Measurements from ENCODE around the gene ABHD3. TPM values are rescaled to one million over a fixed set of nuclear protein-coding genes. Genes with fewer than 3 reads are reported as not detected.
A peak's percentile ranks its signal among the peaks of the same experiment; 100 is the strongest.
"Not testable (repeated sequence)": the region's sequence is repeated elsewhere in the genome, so short reads cannot be mapped to it uniquely, and the experiment has no call there.

ABHD3 gene
- total RNA-seq, 1 experiment from 2014 or later = 45.4 TPM

GRCh38 chr18:21612125-21613039 is 92.2 kb downstream of the ABHD3 start, which contains the start of gene SNRPD1:
Gene SNRPD1 (plus strand): TSS chr18:21612314. CDS start chr18:21612430, 116 bp downstream.
- TF ChIP-seq CTCF (conservative IDR thresholded peaks at IDR 0.05; ENCODE audit: low read depth, low read length) (peak; percentile 96), EZH2 (IDR thresholded peaks at IDR 0.05; ENCODE audit: borderline replicate concordance, low read depth, low read length, poor library complexity, severe bottlenecking) (no peak)
- intact Hi-C loops (cut with micrococcal nuclease; ENCODE audit: unreplicated experiment) = loop anchor here (1.0 to 10.0 kb wide), 4 partner anchors 12 to 422 kb away; partner anchors contain the start of genes ABHD3, ESCO1 and MIB1
- POLR2A ChIA-PET (ENCODE audit: low non-redundant PET) = no interaction called here

GRCh38 chr18:21611401-21612124 is 93.0 kb downstream of the ABHD3 start:
- H3K9me3 ChIP-seq (ENCODE audit: low read depth, low read length, poor library complexity, severe bottlenecking); BruUV-seq (replicated peaks); H3K27me3 ChIP-seq (replicated peaks; ENCODE audit: insufficient read depth, low read depth, low read length, poor library complexity); POLR2A ChIA-PET (ENCODE audit: low non-redundant PET); DNase-seq (ENCODE audit: low spot score); H3K4me1 ChIP-seq (ENCODE audit: insufficient read depth, low read length, poor library complexity, severe bottlenecking): not testable (repeated sequence)
- H3K27ac ChIP-seq (ENCODE audit: low read depth, low read length, poor library complexity, severe bottlenecking) = peak overlapping the region; percentile 93
- CTCF ChIA-PET = interaction anchor here (4.2 kb wide), 1 partner anchor 10 kb away, joined by 15 read pairs; the partner anchor contains the start of gene ESCO1
- peak overlapping the region; percentile 67 for H3K4me3 ChIP-seq (ENCODE audit: low read depth, low read length, poor library complexity, severe bottlenecking)
- intact Hi-C loops (cut with micrococcal nuclease; ENCODE audit: unreplicated experiment) = loop anchor here (1.0 to 10.0 kb wide), 4 partner anchors 11 to 423 kb away; partner anchors contain the start of genes ABHD3, ESCO1 and MIB1
- H3K36me3 ChIP-seq (ENCODE audit: insufficient read depth, low read length, poor library complexity, severe bottlenecking) = peaks cover 21% of the 10 kb centered on the region

More at GRCh38 chr18:21612125-21613039, 92.2 kb downstream of the ABHD3 start, which contains the start of gene SNRPD1:
- Histone ChIP-seq H3K36me3 (ENCODE audit: insufficient read depth, low read length, poor library complexity, severe bottlenecking) (peaks cover 21% of the 10 kb centered on the region), H3K9me3 (ENCODE audit: low read depth, low read length, poor library complexity, severe bottlenecking) (no peaks in the 10 kb centered on the region), H3K27ac (ENCODE audit: low read depth, low read length, poor library complexity, severe bottlenecking) (peak within 1 kb of the TSS; percentile 93), H3K4me1 (ENCODE audit: insufficient read depth, low read length, poor library complexity, severe bottlenecking) (no peaks in the 10 kb centered on the region), H3K27me3 (replicated peaks; ENCODE audit: insufficient read depth, low read depth, low read length, poor library complexity) (no peaks in the 10 kb centered on the region), H3K4me3 (ENCODE audit: low read depth, low read length, poor library complexity, severe bottlenecking) (peak within 1 kb of the TSS; percentile 67)
- CTCF ChIA-PET = interaction anchor here (4.2 kb wide), 1 partner anchor 11 kb away, joined by 15 read pairs; the partner anchor contains the start of gene ESCO1
- TSS peak; percentile 73 for BruUV-seq (replicated peaks)
- peak; percentile 96 for DNase-seq (ENCODE audit: low spot score)

GRCh38 chr18:21605213-21605612 is 99.4 kb downstream of the ABHD3 start:
- BruUV-seq (replicated peaks) = no TSS peak
- CTCF ChIA-PET = no interaction called here

More at GRCh38 chr18:21605213-21605612, 99.4 kb downstream of the ABHD3 start:
- no peaks in the 10 kb centered on the region for H3K27me3 ChIP-seq (replicated peaks; ENCODE audit: insufficient read depth, low read depth, low read length, poor library complexity)
- POLR2A ChIA-PET (ENCODE audit: low non-redundant PET) = no interaction called here
- no peak overlapping the region for H3K4me3 ChIP-seq (ENCODE audit: low read depth, low read length, poor library complexity, severe bottlenecking)
- no peaks in the 10 kb centered on the region for H3K4me1 ChIP-seq (ENCODE audit: insufficient read depth, low read length, poor library complexity, severe bottlenecking)
- H3K36me3 ChIP-seq (ENCODE audit: insufficient read depth, low read length, poor library complexity, severe bottlenecking) = no peaks in the 10 kb centered on the region
- no peak overlapping the region for H3K27ac ChIP-seq (ENCODE audit: low read depth, low read length, poor library complexity, severe bottlenecking)
- intact Hi-C loops (cut with micrococcal nuclease; ENCODE audit: unreplicated experiment) = no loop called here
- H3K9me3 ChIP-seq (ENCODE audit: low read depth, low read length, poor library complexity, severe bottlenecking) = no peaks in the 10 kb centered on the region
- no peak for TF ChIP-seq CTCF (conservative IDR thresholded peaks at IDR 0.05; ENCODE audit: low read depth, low read length)
- no peak for TF ChIP-seq EZH2 (IDR thresholded peaks at IDR 0.05; ENCODE audit: borderline replicate concordance, low read depth, low read length, poor library complexity, severe bottlenecking)
- no peak for DNase-seq (ENCODE audit: low spot score)

All from A673 (cell line).